ENCODE results near the gene GPR108. TPM values are rescaled to one million over a fixed set of nuclear protein-coding genes. Genes with fewer than 3 reads are reported as not detected.
"Not testable (repeated sequence)": the region's sequence is repeated elsewhere in the genome, so short reads cannot be mapped to it uniquely, and the experiment has no call there.

GPR108 gene
- polyA plus RNA-seq, 1 donor, result 56.4 TPM

- no CpG with 5 or more reads among the region's 24 CpGs for WGBS (ENCODE audit: insufficient coverage, low lambda C conversion rate)
- no peak overlapping the region for H3K27ac ChIP-seq (ENCODE audit: low read length)
- DNase-seq, result no peak
These were observed 23.3 kb downstream of the GPR108 start for GRCh38 chr19:6713773-6714692.

GRCh38 chr19:6712692-6713670 is 24.4 kb downstream of the GPR108 start:
- no peaks in the 10 kb centered on the region for H3K4me1 ChIP-seq (ENCODE audit: control insufficient read depth, insufficient read depth, low read length)
- no peak overlapping the region for H3K4me3 ChIP-seq (ENCODE audit: low read length)
- 100% methylated on average over 1 of the region's 20 CpGs for WGBS (ENCODE audit: insufficient coverage, low lambda C conversion rate)
- H3K27ac ChIP-seq (ENCODE audit: low read length), result no peak overlapping the region
- H3K36me3 ChIP-seq (ENCODE audit: control insufficient read depth, insufficient read depth, low read length), result no peaks in the 10 kb centered on the region
- H3K9me3 ChIP-seq (ENCODE audit: control insufficient read depth, low read depth, low read length), result no peaks in the 10 kb centered on the region
- H3K27me3 ChIP-seq (ENCODE audit: control insufficient read depth, insufficient read depth, low read length), result peaks cover 25% of the 10 kb centered on the region
- DNase-seq, result no peak

More at GRCh38 chr19:6713773-6714692, 23.3 kb downstream of the GPR108 start:
- Histone ChIP-seq H3K36me3 (ENCODE audit: control insufficient read depth, insufficient read depth, low read length) (no peaks in the 10 kb centered on the region), H3K4me3 (ENCODE audit: low read length) (no peak overlapping the region), H3K9me3 (ENCODE audit: control insufficient read depth, low read depth, low read length) (no peaks in the 10 kb centered on the region), H3K27me3 (ENCODE audit: control insufficient read depth, insufficient read depth, low read length) (peaks cover 22% of the 10 kb centered on the region), H3K4me1 (ENCODE audit: control insufficient read depth, insufficient read depth, low read length) (no peaks in the 10 kb centered on the region)

- H3K27me3 ChIP-seq (ENCODE audit: control insufficient read depth, insufficient read depth, low read length), result peaks cover 25% of the 10 kb centered on the region
These were observed 25.1 kb downstream of the GPR108 start for GRCh38 chr19:6712231-6712630.

DNA sequence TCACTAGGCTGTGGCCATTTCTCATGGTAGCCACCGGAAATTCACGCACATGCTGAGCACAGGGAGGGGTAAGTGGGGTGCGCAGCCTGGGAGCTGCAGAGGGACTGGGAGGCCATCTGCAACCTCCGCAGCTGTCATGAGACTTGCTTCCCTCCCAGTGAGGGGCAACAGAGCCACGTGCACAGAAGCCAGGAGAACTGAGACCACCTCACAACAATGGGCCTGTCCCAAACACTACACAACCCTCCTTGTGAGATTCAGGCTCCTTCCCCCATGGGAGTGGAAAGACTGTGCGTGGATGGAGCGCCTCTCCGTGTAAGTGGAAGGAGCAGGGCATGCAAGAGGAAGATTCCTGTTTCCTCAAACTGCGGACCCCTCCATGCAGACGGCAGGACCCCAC is 25.8 kb downstream of the GPR108 start:
- Histone ChIP-seq H3K9me3 (ENCODE audit: control insufficient read depth, low read depth, low read length) (no peaks in the 10 kb centered on the region), H3K36me3 (ENCODE audit: control insufficient read depth, insufficient read depth, low read length) (no peaks in the 10 kb centered on the region), H3K27me3 (ENCODE audit: control insufficient read depth, insufficient read depth, low read length) (peaks cover 25% of the 10 kb centered on the region), H3K27ac (ENCODE audit: low read length) (no peak overlapping the region), H3K4me1 (ENCODE audit: control insufficient read depth, insufficient read depth, low read length) (no peaks in the 10 kb centered on the region), H3K4me3 (ENCODE audit: low read length) (no peak overlapping the region)
- WGBS (ENCODE audit: insufficient coverage, low lambda C conversion rate), result no CpG with 5 or more reads among the region's 10 CpGs
- no peak for DNase-seq

More at GRCh38 chr19:6712231-6712630, 25.1 kb downstream of the GPR108 start:
- H3K27ac ChIP-seq (ENCODE audit: low read length), result no peak overlapping the region
- no peaks in the 10 kb centered on the region for H3K4me1 ChIP-seq (ENCODE audit: control insufficient read depth, insufficient read depth, low read length)
- DNase-seq, result no peak
- no peaks in the 10 kb centered on the region for H3K36me3 ChIP-seq (ENCODE audit: control insufficient read depth, insufficient read depth, low read length)
- no CpG with 5 or more reads among the region's 16 CpGs for WGBS (ENCODE audit: insufficient coverage, low lambda C conversion rate)
- no peak overlapping the region for H3K4me3 ChIP-seq (ENCODE audit: low read length)
- H3K9me3 ChIP-seq (ENCODE audit: control insufficient read depth, low read depth, low read length), result no peaks in the 10 kb centered on the region

GRCh38 chr19:6711078-6711361 is 26.4 kb downstream of the GPR108 start:
- Histone ChIP-seq H3K27me3 (ENCODE audit: control insufficient read depth, insufficient read depth, low read length) (peaks cover 25% of the 10 kb centered on the region), H3K9me3 (ENCODE audit: control insufficient read depth, low read depth, low read length) (no peaks in the 10 kb centered on the region), H3K36me3 (ENCODE audit: control insufficient read depth, insufficient read depth, low read length) (no peaks in the 10 kb centered on the region), H3K4me1 (ENCODE audit: control insufficient read depth, insufficient read depth, low read length) (no peaks in the 10 kb centered on the region), H3K4me3 (ENCODE audit: low read length) (no peak overlapping the region), H3K27ac (ENCODE audit: low read length) (no peak overlapping the region)
- WGBS (ENCODE audit: insufficient coverage, low lambda C conversion rate), result no CpG with 5 or more reads among the region's 9 CpGs
- DNase-seq, result no peak

DNA sequence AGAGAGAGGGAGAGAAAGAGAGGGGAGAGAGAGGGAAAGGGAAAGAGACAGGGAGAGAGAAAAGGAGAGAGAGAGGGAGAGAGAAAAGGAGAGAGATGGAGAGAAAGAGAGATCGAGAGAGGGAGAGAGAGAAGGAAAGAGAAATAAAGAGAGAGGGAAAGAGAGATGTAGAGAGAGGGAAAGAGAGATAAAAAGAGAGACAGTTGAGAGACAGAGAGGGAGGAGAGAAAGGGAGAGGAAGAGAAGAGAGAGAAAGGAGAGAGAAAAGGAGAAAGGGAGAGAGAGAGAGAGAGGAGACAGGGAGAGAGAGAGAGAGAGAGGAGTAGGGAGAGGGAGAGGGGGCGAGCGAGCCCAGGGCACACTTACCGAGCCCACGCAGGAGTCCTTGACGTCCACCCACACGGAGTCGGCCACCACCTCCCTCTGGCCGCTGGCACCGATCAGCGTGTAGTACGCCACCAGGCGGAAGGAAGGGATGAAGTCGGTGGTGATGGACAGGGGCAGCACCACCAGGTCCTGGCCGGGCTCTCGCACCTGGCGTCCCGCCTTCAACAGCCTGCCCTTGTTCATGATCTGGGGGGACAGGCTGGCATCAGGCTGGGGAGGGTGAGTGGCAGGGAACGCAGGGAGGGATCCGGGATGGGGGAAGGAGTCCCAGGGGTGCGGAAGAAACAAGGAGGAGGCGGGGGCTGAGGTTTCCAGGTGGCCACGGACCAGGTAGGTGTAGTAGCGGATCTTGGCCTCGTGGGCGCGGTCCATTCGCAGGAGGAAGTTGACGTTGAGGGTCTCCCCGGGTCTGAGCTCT is 26.9 kb downstream of the GPR108 start:
- H3K27me3 ChIP-seq (ENCODE audit: control insufficient read depth, insufficient read depth, low read length), result peaks cover 25% of the 10 kb centered on the region
- no peaks in the 10 kb centered on the region for H3K36me3 ChIP-seq (ENCODE audit: control insufficient read depth, insufficient read depth, low read length)
- no peak for DNase-seq
- WGBS (ENCODE audit: insufficient coverage, low lambda C conversion rate), result 65% methylated on average over 1 of the region's 30 CpGs
- H3K4me1 ChIP-seq (ENCODE audit: control insufficient read depth, insufficient read depth, low read length), result no peaks in the 10 kb centered on the region
- no peaks in the 10 kb centered on the region for H3K9me3 ChIP-seq (ENCODE audit: control insufficient read depth, low read depth, low read length)
- no peak overlapping the region for H3K27ac ChIP-seq (ENCODE audit: low read length)
- no peak overlapping the region for H3K4me3 ChIP-seq (ENCODE audit: low read length)

- DNase-seq, result no peak
- 20% methylated on average over 3 of the region's 14 CpGs for WGBS (ENCODE audit: insufficient coverage, low lambda C conversion rate)
- no peak overlapping the region for H3K27ac ChIP-seq (ENCODE audit: low read length)
- H3K9me3 ChIP-seq (ENCODE audit: control insufficient read depth, low read depth, low read length), result no peaks in the 10 kb centered on the region
- no peak overlapping the region for H3K4me3 ChIP-seq (ENCODE audit: low read length)
- H3K36me3 ChIP-seq (ENCODE audit: control insufficient read depth, insufficient read depth, low read length), result no peaks in the 10 kb centered on the region
- H3K4me1 ChIP-seq (ENCODE audit: control insufficient read depth, insufficient read depth, low read length), result no peaks in the 10 kb centered on the region
- H3K27me3 ChIP-seq (ENCODE audit: control insufficient read depth, insufficient read depth, low read length), result peaks cover 25% of the 10 kb centered on the region
These were observed 27.8 kb downstream of the GPR108 start for GRCh38 chr19:6709549-6709948.

GRCh38 chr19:6708913-6709312 is 28.5 kb downstream of the GPR108 start:
- H3K4me1 ChIP-seq (ENCODE audit: control insufficient read depth, insufficient read depth, low read length); H3K36me3 ChIP-seq (ENCODE audit: control insufficient read depth, insufficient read depth, low read length); DNase-seq; H3K9me3 ChIP-seq (ENCODE audit: control insufficient read depth, low read depth, low read length); H3K27ac ChIP-seq (ENCODE audit: low read length); H3K4me3 ChIP-seq (ENCODE audit: low read length): not testable (repeated sequence)
- no CpG with 5 or more reads among the region's 12 CpGs for WGBS (ENCODE audit: insufficient coverage, low lambda C conversion rate)
- peaks cover 25% of the 10 kb centered on the region for H3K27me3 ChIP-seq (ENCODE audit: control insufficient read depth, insufficient read depth, low read length)

GRCh38 chr19:6708346-6708745 is 29.0 kb downstream of the GPR108 start:
- DNase-seq, result no peak
- Histone ChIP-seq H3K27me3 (ENCODE audit: control insufficient read depth, insufficient read depth, low read length) (peaks cover 25% of the 10 kb centered on the region), H3K27ac (ENCODE audit: low read length) (no peak overlapping the region), H3K9me3 (ENCODE audit: control insufficient read depth, low read depth, low read length) (no peaks in the 10 kb centered on the region), H3K4me3 (ENCODE audit: low read length) (no peak overlapping the region), H3K36me3 (ENCODE audit: control insufficient read depth, insufficient read depth, low read length) (no peaks in the 10 kb centered on the region), H3K4me1 (ENCODE audit: control insufficient read depth, insufficient read depth, low read length) (no peaks in the 10 kb centered on the region)
- WGBS (ENCODE audit: insufficient coverage, low lambda C conversion rate), result no CpG with 5 or more reads among the region's 3 CpGs

DNA sequence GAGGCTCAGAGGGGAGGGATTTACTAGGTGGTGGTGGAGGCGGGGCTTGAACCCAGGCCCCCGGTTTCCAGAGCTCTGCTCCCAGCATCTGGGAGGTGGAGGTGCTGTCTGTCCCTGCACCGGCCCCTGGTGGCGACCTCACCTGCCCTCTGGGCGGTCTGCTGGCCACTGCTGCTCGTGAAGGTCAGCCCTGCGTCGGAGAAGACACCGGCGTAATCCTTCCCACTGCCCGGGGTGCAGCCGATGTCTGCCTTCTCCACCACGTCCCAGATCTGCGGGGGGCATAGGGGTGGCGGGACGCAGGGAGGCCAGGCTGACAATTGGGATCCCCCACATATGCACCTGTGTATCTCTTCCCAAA is 29.7 kb downstream of the GPR108 start:
- no peaks in the 10 kb centered on the region for H3K36me3 ChIP-seq (ENCODE audit: control insufficient read depth, insufficient read depth, low read length)
- no peaks in the 10 kb centered on the region for H3K9me3 ChIP-seq (ENCODE audit: control insufficient read depth, low read depth, low read length)
- no peaks in the 10 kb centered on the region for H3K4me1 ChIP-seq (ENCODE audit: control insufficient read depth, insufficient read depth, low read length)
- peaks cover 25% of the 10 kb centered on the region for H3K27me3 ChIP-seq (ENCODE audit: control insufficient read depth, insufficient read depth, low read length)
- no peak for DNase-seq
- H3K4me3 ChIP-seq (ENCODE audit: low read length), result no peak overlapping the region
- WGBS (ENCODE audit: insufficient coverage, low lambda C conversion rate), result no CpG with 5 or more reads among the region's 16 CpGs
- no peak overlapping the region for H3K27ac ChIP-seq (ENCODE audit: low read length)

All from large intestine (tissue), 3 donors.